ENCODE data around the gene ARHGAP27.
A peak's percentile ranks its signal among the peaks of the same experiment; 100 is the strongest.
"Not testable (repeated sequence)": the region's sequence is repeated elsewhere in the genome, so short reads cannot be mapped to it uniquely, and the experiment has no call there.

The ARHGAP27 gene

DNA sequence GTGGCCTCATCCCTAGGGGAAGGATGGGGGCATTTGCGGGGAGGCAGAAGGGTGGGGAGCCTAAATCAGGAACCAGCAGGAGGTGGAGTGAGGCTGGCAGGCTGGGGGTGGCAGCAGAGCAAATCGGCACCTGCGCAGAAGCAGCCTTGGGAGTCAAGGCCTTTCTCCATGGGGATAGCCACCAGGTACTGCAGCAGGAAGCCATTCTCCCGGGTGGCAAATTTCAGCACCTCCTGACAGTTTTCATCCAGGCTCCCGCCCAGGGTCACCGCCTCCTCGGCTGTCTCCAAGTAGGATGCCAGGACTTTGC is 20.5 kb upstream of the ARHGAP27 start:
- H3K36me3 ChIP-seq (ENCODE audit: insufficient read depth, low read length), result not testable (repeated sequence)

DNA sequence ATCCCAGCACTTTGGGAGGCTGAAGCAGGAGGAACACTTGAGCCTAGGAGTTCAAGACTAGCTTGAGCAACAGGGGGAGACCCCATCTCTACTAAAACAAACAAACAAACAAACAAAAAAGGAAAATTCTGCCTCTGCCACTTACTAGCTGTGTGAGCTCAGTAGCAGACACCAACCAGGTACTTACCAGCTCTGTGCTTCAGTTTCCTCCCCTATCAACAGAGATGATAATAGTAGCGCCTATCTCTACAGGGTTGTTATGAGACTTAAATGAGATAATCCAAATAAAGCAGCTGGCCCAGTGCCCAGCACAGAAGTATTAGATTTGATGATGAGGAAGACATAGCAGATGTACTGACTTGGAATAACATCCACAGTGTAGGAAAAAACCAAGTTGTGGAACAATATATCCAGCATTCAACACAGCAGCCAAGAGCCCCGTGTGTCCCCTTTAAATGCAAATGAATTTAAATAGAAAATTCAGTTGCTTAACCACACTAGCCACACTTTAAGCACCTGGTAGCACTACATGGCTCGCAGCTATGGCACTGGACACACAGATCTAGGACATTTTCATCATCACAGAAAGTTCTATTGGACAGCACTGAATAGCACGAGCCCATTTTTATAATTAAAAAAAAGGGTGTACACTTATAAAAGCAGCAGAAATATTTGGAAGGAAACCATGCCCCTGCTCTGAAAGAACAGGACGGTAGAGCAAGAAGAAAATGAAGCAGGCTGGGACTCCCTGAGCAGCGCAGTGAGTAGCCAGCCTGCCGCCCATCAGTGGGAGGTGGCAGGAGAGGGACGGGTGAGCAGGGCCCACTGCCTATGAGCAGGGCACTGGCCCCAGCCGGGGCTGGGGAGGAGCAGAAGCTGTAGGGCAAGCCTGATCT is 19.9 kb upstream of the ARHGAP27 start:
- not testable (repeated sequence) for H3K9me3 ChIP-seq (replicated peaks; ENCODE audit: low read length); H3K36me3 ChIP-seq (ENCODE audit: insufficient read depth, low read length); H3K27me3 ChIP-seq (ENCODE audit: control insufficient read depth, insufficient read depth, low read length); H3K4me2 ChIP-seq (ENCODE audit: low read length); H3K9ac ChIP-seq (ENCODE audit: low read depth, low read length); H3K4me3 ChIP-seq (ENCODE audit: low read length); H3K4me1 ChIP-seq (ENCODE audit: control insufficient read depth, insufficient read depth, low read length)

More for the DNA sequence above, 20.5 kb upstream of the ARHGAP27 start:
- not testable (repeated sequence) for H3K4me3 ChIP-seq (ENCODE audit: low read length); H3K27me3 ChIP-seq (ENCODE audit: control insufficient read depth, insufficient read depth, low read length); H3K4me2 ChIP-seq (ENCODE audit: low read length); H3K4me1 ChIP-seq (ENCODE audit: control insufficient read depth, insufficient read depth, low read length); H3K9ac ChIP-seq (ENCODE audit: low read depth, low read length); H3K9me3 ChIP-seq (replicated peaks; ENCODE audit: low read length)

DNA sequence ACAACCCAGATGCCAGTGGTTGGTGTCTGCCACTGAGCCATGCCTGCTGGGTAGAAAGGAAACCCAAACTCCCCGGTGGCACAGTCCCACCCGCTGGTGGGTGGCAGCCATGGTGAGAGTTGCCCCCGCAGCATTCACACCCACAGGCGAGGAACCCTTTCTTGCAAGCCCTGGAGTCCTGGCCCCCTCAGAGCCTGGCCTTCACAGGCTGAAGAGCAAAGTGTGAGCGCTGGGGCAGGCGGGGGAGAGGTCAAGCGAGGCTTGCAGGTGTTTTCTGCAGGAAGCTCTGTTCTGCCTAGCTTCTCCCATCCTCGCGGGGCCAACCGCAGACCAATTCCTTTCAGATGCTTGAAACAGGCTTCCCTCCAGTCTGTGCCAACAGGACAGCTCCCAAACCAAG is 19.0 kb upstream of the ARHGAP27 start:
- not testable (repeated sequence) for H3K4me3 ChIP-seq (ENCODE audit: low read length); H3K9ac ChIP-seq (ENCODE audit: low read depth, low read length); H3K27me3 ChIP-seq (ENCODE audit: control insufficient read depth, insufficient read depth, low read length); H3K9me3 ChIP-seq (replicated peaks; ENCODE audit: low read length); H3K36me3 ChIP-seq (ENCODE audit: insufficient read depth, low read length); H3K4me2 ChIP-seq (ENCODE audit: low read length)
- H3K4me1 ChIP-seq (ENCODE audit: control insufficient read depth, insufficient read depth, low read length), result peaks cover 12% of the 10 kb centered on the region

DNA sequence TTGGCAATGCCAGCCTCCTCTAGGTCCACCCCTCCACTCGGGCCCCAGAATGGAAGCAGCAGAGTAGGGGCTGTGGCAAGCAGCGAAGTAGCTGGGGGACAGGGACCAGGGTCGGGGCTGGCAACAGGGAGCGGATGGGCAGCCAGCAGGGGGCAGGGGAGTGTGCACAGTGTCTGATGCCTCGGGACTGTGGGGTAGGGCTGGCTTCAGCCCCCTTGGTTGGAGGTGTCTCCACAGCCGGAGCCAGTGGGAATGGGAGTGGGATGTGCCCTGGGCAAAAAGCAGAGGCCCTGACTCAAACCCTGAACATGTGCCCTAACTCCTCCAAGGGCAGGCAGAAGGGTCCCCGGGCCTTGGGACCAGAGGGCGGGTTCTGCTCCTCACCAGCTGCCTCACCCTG is 18.5 kb upstream of the ARHGAP27 start:
- H3K27me3 ChIP-seq (ENCODE audit: control insufficient read depth, insufficient read depth, low read length), result no peaks in the 10 kb centered on the region
- peaks cover 16% of the 10 kb centered on the region for H3K4me1 ChIP-seq (ENCODE audit: control insufficient read depth, insufficient read depth, low read length)
- no peak overlapping the region for H3K9ac ChIP-seq (ENCODE audit: low read depth, low read length)
- no peak overlapping the region for H3K4me2 ChIP-seq (ENCODE audit: low read length)
- no peaks in the 10 kb centered on the region for H3K9me3 ChIP-seq (replicated peaks; ENCODE audit: low read length)
- H3K4me3 ChIP-seq (ENCODE audit: low read length), result no peak overlapping the region
- H3K36me3 ChIP-seq (ENCODE audit: insufficient read depth, low read length), result peaks cover 2% of the 10 kb centered on the region

DNA sequence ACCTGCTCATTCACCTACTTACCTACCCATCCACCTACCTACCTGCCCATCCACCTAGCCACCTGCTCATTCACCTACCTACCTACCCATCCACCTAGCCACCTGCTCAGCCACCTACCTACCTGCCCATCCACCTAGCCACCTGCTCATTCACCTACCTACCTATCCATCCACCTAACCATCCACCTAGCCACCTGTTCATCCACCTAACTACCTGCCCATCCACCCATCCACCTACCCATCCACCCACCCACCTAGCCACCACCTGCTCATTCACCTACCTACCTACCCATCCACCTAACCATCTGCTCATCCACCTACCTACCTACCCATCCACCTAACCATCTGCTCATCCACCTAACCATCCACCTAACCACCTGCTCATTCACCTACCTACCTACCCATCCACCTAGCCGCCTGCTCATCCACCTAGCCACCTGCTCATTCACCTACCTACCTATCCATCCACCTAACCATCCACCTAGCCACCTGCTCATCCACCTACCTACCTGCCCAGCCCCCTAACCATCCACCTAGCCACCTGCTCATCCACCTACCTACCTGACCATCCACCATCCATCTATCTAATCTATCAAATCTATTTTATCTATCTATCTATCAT is 17.1 kb upstream of the ARHGAP27 start:
- not testable (repeated sequence) for H3K4me3 ChIP-seq (ENCODE audit: low read length); H3K9me3 ChIP-seq (replicated peaks; ENCODE audit: low read length); H3K36me3 ChIP-seq (ENCODE audit: insufficient read depth, low read length); H3K4me2 ChIP-seq (ENCODE audit: low read length); H3K9ac ChIP-seq (ENCODE audit: low read depth, low read length); H3K27me3 ChIP-seq (ENCODE audit: control insufficient read depth, insufficient read depth, low read length)
- H3K4me1 ChIP-seq (ENCODE audit: control insufficient read depth, insufficient read depth, low read length), result peaks cover 24% of the 10 kb centered on the region

DNA sequence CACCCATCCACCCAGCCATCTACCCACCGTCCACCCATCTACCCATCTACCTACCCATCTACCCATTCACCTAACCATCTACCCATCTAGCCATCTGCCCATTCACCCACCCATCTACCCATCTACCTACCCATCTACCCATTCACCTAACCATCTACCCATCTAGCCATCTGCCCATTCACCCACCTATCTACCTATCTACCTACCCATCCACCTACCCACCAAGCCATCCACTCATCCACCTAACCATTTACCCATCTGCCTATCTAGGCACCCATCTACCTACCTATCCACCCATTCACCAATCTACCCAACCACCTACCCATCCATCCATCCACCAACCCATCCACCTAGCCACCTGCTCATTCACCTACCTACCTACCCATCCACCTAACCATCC is 16.6 kb upstream of the ARHGAP27 start:
- H3K4me3 ChIP-seq (ENCODE audit: low read length); H3K27me3 ChIP-seq (ENCODE audit: control insufficient read depth, insufficient read depth, low read length); H3K9ac ChIP-seq (ENCODE audit: low read depth, low read length); H3K4me2 ChIP-seq (ENCODE audit: low read length); H3K36me3 ChIP-seq (ENCODE audit: insufficient read depth, low read length); H3K9me3 ChIP-seq (replicated peaks; ENCODE audit: low read length): not testable (repeated sequence)
- peaks cover 24% of the 10 kb centered on the region for H3K4me1 ChIP-seq (ENCODE audit: control insufficient read depth, insufficient read depth, low read length)

DNA sequence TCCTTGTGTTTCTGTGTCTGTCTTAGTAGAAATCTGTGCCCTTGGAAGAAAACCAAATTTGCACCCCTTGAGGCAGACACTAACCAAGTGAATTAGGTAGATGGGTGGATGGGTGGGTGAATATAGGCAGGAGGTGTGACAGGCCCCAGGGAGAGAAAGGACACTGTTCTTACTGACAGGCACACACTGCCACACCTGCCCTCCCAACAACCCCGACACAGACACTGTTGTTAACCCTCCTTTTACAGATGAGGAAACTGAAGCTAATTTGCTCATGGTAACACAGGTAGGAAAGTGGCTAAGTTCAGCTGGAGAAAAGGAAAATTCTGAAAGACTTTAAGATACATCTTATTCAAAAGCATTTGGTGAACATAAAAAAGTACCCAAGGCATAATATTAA is 15.8 kb upstream of the ARHGAP27 start:
- not testable (repeated sequence) for H3K9ac ChIP-seq (ENCODE audit: low read depth, low read length); H3K4me3 ChIP-seq (ENCODE audit: low read length); H3K36me3 ChIP-seq (ENCODE audit: insufficient read depth, low read length); H3K9me3 ChIP-seq (replicated peaks; ENCODE audit: low read length); H3K4me2 ChIP-seq (ENCODE audit: low read length); H3K27me3 ChIP-seq (ENCODE audit: control insufficient read depth, insufficient read depth, low read length)
- H3K4me1 ChIP-seq (ENCODE audit: control insufficient read depth, insufficient read depth, low read length), result peaks cover 24% of the 10 kb centered on the region

DNA sequence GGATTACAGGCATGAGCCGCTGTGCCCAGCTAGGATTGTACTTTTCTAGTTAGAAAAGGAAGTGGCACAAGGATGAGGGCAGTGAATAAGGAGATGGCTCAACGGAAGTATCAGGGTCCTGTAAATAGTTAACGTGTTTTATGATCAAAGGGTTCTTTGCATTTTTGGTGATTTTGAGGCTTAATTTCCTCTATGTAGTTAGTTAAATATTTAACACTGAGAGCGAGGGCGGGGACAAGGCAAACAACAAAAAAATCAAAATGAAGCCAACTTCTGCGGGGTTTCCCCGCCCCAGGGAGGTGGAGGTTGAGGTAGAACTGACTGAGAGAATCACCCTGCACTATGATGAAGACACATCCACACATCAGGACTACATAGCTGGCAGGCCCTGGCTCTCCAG is 15.4 kb upstream of the ARHGAP27 start:
- not testable (repeated sequence) for H3K4me3 ChIP-seq (ENCODE audit: low read length); H3K9ac ChIP-seq (ENCODE audit: low read depth, low read length); H3K27me3 ChIP-seq (ENCODE audit: control insufficient read depth, insufficient read depth, low read length); H3K9me3 ChIP-seq (replicated peaks; ENCODE audit: low read length); H3K4me2 ChIP-seq (ENCODE audit: low read length); H3K36me3 ChIP-seq (ENCODE audit: insufficient read depth, low read length)
- peaks cover 24% of the 10 kb centered on the region for H3K4me1 ChIP-seq (ENCODE audit: control insufficient read depth, insufficient read depth, low read length)

DNA sequence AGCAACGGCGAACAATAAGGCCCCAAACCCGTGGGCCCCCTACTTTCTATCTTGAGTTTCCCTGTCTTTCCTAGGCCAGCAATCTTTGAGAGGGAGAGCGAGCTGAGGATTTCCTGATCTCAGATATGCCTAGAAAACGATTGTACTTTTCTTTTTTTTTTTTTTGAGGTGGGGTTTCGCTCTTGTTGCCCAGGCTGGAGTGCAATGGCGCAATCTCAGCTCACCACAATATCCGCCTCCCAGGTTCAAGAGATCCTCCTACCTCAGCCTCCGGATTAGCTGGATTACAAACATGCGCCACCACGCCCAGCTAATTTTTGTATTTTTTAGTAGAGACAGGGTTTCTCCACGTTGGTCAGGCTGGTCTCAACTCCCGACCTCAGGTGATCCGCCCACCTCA is 15.0 kb upstream of the ARHGAP27 start:
- H3K9ac ChIP-seq (ENCODE audit: low read depth, low read length); H3K27me3 ChIP-seq (ENCODE audit: control insufficient read depth, insufficient read depth, low read length); H3K9me3 ChIP-seq (replicated peaks; ENCODE audit: low read length); H3K4me3 ChIP-seq (ENCODE audit: low read length); H3K4me2 ChIP-seq (ENCODE audit: low read length); H3K36me3 ChIP-seq (ENCODE audit: insufficient read depth, low read length): not testable (repeated sequence)
- peaks cover 24% of the 10 kb centered on the region for H3K4me1 ChIP-seq (ENCODE audit: control insufficient read depth, insufficient read depth, low read length)

DNA sequence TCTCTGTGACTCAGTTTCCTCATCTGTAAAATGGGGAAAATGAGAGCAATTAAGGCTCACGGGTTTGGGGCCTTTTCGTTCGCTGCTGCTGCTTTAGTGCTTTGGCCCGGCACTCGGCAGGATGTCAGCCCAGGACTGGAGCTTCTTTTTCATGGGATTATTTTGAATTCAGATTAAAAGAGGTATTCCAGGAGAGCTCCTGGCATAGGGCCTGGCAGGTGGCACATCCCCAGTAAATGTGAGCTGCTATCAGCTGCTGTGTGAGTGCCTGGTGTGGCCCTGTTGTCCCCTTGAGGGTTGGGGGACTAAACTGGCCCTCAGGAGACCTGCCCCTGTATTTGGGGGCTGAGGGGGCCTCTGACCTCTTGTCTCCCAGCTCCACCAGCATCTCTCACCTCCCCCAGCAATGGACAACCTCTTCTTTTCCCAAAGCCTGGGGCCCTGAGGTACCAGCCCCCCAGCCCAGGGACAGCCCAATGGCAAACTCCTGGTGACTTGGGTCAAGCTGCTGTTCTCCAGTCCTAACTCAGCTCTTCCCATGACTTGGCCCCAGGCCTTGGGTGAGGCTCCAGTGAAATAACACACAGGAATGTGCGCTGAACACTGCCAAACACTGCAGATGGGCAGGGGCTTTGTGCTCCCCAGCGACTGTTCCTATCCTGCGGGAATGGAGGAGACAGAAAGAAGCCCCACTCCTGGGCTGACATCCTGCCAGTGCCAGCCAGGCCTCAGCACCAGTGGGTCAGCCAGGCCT is 14.4 kb upstream of the ARHGAP27 start:
- not testable (repeated sequence) for H3K9ac ChIP-seq (ENCODE audit: low read depth, low read length); H3K4me2 ChIP-seq (ENCODE audit: low read length); H3K36me3 ChIP-seq (ENCODE audit: insufficient read depth, low read length); H3K9me3 ChIP-seq (replicated peaks; ENCODE audit: low read length); H3K27me3 ChIP-seq (ENCODE audit: control insufficient read depth, insufficient read depth, low read length); H3K4me3 ChIP-seq (ENCODE audit: low read length)
- peaks cover 24% of the 10 kb centered on the region for H3K4me1 ChIP-seq (ENCODE audit: control insufficient read depth, insufficient read depth, low read length)

DNA sequence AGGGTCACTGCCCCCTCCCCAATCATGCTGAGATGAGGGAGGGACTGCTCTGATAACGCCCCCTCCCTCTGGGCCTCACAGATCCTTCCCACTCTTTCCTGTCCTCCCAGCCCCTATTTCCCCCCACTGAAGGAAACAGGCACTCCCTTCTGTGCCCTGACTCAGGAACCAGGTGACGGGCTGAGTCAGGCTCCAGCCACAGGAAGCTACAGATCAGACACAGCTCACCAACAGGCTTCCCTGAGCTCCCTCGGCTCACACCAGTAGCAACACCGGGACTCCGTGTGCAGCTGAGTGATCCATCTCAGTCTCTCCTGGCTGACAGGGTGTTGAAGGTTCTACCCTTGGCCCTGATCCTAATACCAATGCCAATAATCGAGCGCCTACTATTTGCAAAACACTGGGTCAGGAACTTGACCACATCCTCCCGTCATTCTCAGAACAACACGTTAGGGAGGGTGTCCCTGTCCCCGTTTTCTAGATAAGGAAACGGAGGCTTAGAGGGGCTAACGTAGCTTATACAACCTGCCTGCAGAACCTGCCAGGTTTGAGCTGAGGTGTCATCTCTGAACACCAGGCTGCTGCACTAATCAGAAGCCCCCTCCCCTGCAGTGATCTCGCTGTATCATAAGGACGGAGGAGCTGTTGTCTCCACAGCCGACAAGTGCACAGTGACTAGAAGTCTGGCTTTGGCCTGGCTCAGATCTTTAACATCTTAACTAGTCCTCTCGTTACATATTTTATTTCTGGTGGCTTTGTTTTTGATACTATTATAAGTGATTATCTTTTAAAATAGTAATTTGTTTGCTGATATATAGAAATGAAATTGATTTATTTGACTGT is 13.5 kb upstream of the ARHGAP27 start:
- Histone ChIP-seq H3K4me1 (ENCODE audit: control insufficient read depth, insufficient read depth, low read length) (peaks cover 24% of the 10 kb centered on the region), H3K4me2 (ENCODE audit: low read length) (peak overlapping the region; percentile 13)
- H3K4me3 ChIP-seq (ENCODE audit: low read length); H3K27me3 ChIP-seq (ENCODE audit: control insufficient read depth, insufficient read depth, low read length); H3K36me3 ChIP-seq (ENCODE audit: insufficient read depth, low read length); H3K9me3 ChIP-seq (replicated peaks; ENCODE audit: low read length); H3K9ac ChIP-seq (ENCODE audit: low read depth, low read length): not testable (repeated sequence)
